Thoracic aorta (tissue), 2 donors: ENCODE data around the gene A1CF. TPM values are rescaled to one million over a fixed set of nuclear protein-coding genes. Genes with fewer than 3 reads are reported as not detected.
"Not testable (repeated sequence)": the region's sequence is repeated elsewhere in the genome, so short reads cannot be mapped to it uniquely, and the experiment has no call there.

ENCODE experiments used
- ATAC-seq: fragments of 150-250 bp; one replicate; pipeline ENCODE4 v1.8.0; 2017; ENCODE audit warnings: low read depth; ENCODE audit not compliant: insufficient number of reproducible peaks, low FRiP score
- DNase-seq: peaks from one replicate; pipeline ENCODE4 v3.0.0-alpha.2; 2020; ENCODE audit warnings: low spot score
- H3K27ac ChIP-seq, 2 donors: fragments of 200-600 bp; sonication (generic); 1 replicate in 1 of 2; 2 replicates in 1 of 2; pipeline ENCODE4 v1.5.1; 2016; ENCODE audit warnings: mild to moderate bottlenecking in 2 of 2, moderate library complexity in 2 of 2
- H3K27me3 ChIP-seq: fragments of 200-600 bp; sonication (generic); replicated peaks from 2 replicates; pipeline ENCODE4 v1.6.0; 2016; ENCODE audit warnings: mild to moderate bottlenecking; ENCODE audit not compliant: insufficient read depth
- H3K36me3 ChIP-seq: fragments of 200-600 bp; sonication (generic); one replicate; pipeline ENCODE4 v1.5.1; 2016
- H3K4me1 ChIP-seq, 2 donors: fragments of 200-600 bp; sonication (generic); 1 replicate in 1 of 2; 2 replicates in 1 of 2; pipeline versions ENCODE4 v1.5.1 to v1.6.0; 2016; ENCODE audit warnings: low read depth in 2 of 2, mild to moderate bottlenecking in 1 of 2; ENCODE audit not compliant: control insufficient read depth in 1 of 2
- H3K4me3 ChIP-seq: fragments of 200-600 bp; sonication (generic); 2 replicates; pipeline ENCODE4 v1.5.1; 2016; ENCODE audit warnings: mild to moderate bottlenecking
- H3K9me3 ChIP-seq: fragments of 200-600 bp; sonication (generic); 2 replicates; pipeline ENCODE4 v1.5.1; 2016
- total RNA-seq, 2 donors: library from RNA; depleted of rRNA; stranded (reverse); fragments of >200 nt; gene quantifications; one replicate each; pipeline versions ENCODE4 v1.1.0 to v1.2.3, GENCODE V29; 2016
- TF ChIP-seq, protein P1 (sequence below): fragments of 200-600 bp; sonication (generic); IDR thresholded peaks from one replicate; pipeline ENCODE4 v1.5.1; 2019; ENCODE audit warnings: antibody characterized with exemption

Gene A1CF
- total RNA-seq, 2 donors from 2014 or later: not detected

DNA sequence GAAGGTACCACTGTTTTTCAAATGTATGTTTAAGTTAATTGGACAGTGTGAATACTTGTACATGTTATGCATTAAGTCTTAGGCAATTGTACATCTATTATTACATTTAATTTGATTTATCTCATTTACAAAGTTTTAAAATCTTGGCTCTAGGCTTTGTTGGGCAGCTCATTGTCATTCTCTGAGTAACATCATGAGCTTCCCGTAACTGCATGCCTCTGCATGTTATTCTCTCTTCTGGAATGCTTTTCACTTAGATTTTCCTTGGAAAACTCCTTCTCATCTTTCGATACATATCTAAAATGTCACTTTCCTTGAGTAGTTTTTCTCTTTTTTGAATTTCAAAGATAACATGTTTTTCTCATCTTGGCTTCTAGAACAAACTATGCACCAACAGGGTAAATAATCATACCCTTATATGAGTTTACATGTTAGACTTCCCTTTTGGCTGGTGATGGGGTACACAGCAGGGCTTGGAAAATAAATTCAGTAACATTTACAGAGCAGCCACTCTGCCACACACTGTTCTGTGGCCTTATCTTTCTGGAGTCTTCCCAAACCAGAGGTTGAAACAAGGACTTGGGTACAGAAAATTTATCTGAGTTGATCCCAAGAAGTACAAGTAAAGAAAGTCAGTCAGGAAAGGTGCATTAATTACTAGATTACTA lies 42.2 kb upstream of the A1CF start:
- no peak for ATAC-seq
- DNase-seq: no peak
- Histone ChIP-seq H3K4me3 (no peak overlapping the region), H3K4me1 (peaks cover 0 to 25% of the 10 kb centered on the region in 2 donors), H3K27ac (no peak overlapping the region), H3K9me3 (peaks cover 5% of the 10 kb centered on the region), H3K36me3 (no peaks in the 10 kb centered on the region), H3K27me3 (no peaks in the 10 kb centered on the region)
- TF ChIP-seq, protein P1, sequence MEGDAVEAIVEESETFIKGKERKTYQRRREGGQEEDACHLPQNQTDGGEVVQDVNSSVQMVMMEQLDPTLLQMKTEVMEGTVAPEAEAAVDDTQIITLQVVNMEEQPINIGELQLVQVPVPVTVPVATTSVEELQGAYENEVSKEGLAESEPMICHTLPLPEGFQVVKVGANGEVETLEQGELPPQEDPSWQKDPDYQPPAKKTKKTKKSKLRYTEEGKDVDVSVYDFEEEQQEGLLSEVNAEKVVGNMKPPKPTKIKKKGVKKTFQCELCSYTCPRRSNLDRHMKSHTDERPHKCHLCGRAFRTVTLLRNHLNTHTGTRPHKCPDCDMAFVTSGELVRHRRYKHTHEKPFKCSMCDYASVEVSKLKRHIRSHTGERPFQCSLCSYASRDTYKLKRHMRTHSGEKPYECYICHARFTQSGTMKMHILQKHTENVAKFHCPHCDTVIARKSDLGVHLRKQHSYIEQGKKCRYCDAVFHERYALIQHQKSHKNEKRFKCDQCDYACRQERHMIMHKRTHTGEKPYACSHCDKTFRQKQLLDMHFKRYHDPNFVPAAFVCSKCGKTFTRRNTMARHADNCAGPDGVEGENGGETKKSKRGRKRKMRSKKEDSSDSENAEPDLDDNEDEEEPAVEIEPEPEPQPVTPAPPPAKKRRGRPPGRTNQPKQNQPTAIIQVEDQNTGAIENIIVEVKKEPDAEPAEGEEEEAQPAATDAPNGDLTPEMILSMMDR: no peak

DNA sequence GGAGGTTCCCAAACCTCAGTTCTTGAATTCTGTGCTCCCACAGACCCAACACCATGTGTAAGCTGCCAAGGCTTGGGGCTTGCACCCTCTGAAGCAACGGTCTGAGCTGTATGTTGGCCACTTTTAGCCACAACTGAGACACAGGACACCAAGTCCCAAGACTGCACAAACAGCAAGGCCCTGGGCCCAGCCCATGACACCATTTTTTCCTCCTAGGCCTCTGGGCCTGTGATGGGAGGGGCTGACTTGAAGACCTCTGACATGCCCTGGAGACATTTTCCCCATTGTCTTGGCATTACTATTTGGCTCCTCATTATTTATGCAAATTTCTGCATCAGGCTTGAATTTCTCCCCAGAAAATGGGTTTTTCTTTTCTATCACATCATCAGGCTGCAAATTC lies 38.0 kb upstream of the A1CF start:
- H3K27ac ChIP-seq, H3K9me3 ChIP-seq, ATAC-seq, H3K4me3 ChIP-seq, H3K36me3 ChIP-seq, H3K27me3 ChIP-seq, DNase-seq: not testable (repeated sequence)
- peaks cover 0 to 25% of the 10 kb centered on the region in 2 donors for H3K4me1 ChIP-seq

DNA sequence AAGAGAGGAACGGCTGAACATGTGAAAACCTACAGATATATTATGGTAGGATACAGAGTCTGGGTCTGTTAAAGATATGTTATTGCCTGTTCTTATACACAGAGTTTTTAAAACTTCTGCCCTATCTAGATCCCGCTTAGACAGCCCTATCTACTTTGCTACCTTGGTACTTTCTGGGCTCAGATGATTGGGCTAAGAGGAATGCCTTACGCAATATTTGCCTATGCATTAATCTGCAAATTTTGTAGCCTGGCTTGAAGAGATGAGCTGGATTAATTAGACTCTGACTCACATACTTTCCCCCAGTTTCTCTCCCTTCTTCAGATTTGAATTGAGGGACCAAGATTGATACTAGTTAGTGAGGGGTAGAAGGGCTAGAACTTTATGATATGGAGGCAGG lies 33.6 kb upstream of the A1CF start:
- no peak overlapping the region for H3K4me3 ChIP-seq
- no peaks in the 10 kb centered on the region for H3K27me3 ChIP-seq
- TF ChIP-seq, protein P1: no peak
- no peaks in the 10 kb centered on the region for H3K36me3 ChIP-seq
- peaks cover 5% of the 10 kb centered on the region for H3K9me3 ChIP-seq
- ATAC-seq (no peak), DNase-seq (no peak)
- H3K27ac ChIP-seq: no peak overlapping the region
- H3K4me1 ChIP-seq: peaks cover 0 to 12% of the 10 kb centered on the region in 2 donors

DNA sequence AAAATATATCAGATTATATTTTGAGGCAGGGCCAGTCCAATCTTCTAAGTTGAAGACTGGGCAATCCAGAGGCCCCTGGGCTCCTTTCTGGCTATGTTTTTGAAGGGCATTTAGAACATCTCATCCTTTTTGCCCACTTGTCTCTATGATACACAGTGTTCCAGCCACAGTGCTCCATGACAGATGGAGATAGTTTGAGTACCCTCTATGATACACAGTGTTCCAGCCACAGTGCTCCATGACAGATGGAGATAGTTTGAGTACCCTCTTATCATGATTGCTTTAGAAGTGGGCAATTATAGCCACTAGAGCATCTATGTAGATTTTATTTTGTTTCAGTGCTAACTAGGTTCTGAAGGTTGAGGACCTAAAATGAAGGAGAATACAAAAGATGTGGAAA lies 33.1 kb upstream of the A1CF start:
- H3K27me3 ChIP-seq: no peaks in the 10 kb centered on the region
- H3K9me3 ChIP-seq: peaks cover 3% of the 10 kb centered on the region
- peaks cover 0 to 12% of the 10 kb centered on the region in 2 donors for H3K4me1 ChIP-seq
- ATAC-seq (no peak), DNase-seq (no peak)
- TF ChIP-seq, protein P1: no peak
- no peaks in the 10 kb centered on the region for H3K36me3 ChIP-seq
- no peak overlapping the region for H3K27ac ChIP-seq
- no peak overlapping the region for H3K4me3 ChIP-seq

DNA sequence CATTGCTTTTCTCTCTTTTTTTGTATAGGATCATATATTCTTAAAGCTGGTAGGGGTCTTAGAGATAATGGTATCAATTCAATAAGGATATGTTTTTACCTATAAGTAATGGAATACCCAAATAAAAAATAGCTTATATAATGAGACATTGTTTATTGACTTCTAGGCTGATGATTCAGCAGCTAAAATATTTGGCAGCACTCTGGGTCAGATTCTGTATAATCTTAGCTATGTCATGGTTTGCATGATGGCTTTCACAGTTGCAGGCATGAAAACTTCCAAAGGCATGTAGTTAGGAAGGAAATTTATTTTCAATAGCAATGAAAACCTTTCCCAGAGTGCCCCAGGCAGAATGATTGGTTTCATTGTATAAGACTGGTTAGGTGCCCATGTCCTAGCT lies 32.1 kb upstream of the A1CF start:
- no peak overlapping the region for H3K27ac ChIP-seq
- ATAC-seq: no peak
- TF ChIP-seq, protein P1: no peak
- no peak overlapping the region for H3K4me3 ChIP-seq
- DNase-seq: no peak
- no peaks in the 10 kb centered on the region for H3K9me3 ChIP-seq
- H3K27me3 ChIP-seq: no peaks in the 10 kb centered on the region
- no peaks in the 10 kb centered on the region for H3K36me3 ChIP-seq
- peaks cover 0 to 12% of the 10 kb centered on the region in 2 donors for H3K4me1 ChIP-seq
